ENCODE measurements around the gene SYNE1.
"Not testable (repeated sequence)": the region's sequence is repeated elsewhere in the genome, so short reads cannot be mapped to it uniquely, and the experiment has no call there.

The SYNE1 gene

DNA sequence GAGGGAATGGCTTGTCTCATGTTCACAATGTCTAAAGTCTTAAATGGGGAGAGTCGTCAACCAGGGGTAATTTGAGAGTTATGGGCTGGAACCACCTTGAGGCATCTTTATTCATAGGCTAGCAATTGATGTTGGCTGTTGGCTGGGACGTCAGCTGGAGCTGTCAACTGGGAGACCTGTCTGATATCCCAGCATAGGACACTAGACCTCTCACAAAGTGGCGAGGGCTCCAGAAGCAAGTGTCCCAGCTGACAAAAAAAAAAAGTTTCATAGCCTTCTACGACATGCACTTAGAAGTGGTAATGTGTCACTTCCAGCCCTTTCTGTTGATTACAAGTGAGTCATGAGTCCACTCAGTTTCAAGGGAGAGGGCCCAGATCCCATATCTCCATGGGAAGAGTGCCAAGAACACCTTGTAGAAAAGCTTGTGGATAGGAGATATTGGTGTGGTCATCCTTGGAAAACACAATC lies 551.7 kb downstream of the SYNE1 start:
- DNase-seq (ENCODE audit: low read depth in 2 of 2) = peak in 1 of 2 donors; percentile 31
- TF ChIP-seq, protein P1, sequence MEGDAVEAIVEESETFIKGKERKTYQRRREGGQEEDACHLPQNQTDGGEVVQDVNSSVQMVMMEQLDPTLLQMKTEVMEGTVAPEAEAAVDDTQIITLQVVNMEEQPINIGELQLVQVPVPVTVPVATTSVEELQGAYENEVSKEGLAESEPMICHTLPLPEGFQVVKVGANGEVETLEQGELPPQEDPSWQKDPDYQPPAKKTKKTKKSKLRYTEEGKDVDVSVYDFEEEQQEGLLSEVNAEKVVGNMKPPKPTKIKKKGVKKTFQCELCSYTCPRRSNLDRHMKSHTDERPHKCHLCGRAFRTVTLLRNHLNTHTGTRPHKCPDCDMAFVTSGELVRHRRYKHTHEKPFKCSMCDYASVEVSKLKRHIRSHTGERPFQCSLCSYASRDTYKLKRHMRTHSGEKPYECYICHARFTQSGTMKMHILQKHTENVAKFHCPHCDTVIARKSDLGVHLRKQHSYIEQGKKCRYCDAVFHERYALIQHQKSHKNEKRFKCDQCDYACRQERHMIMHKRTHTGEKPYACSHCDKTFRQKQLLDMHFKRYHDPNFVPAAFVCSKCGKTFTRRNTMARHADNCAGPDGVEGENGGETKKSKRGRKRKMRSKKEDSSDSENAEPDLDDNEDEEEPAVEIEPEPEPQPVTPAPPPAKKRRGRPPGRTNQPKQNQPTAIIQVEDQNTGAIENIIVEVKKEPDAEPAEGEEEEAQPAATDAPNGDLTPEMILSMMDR (IDR thresholded peaks at IDR 0.05; ENCODE audit: low read depth, low read length) = no peak
- no peak overlapping the region for H3K4me3 ChIP-seq (replicated peaks in 1 of 2; ENCODE audit: low read depth in 2 of 2, low read length in 2 of 2)

DNA sequence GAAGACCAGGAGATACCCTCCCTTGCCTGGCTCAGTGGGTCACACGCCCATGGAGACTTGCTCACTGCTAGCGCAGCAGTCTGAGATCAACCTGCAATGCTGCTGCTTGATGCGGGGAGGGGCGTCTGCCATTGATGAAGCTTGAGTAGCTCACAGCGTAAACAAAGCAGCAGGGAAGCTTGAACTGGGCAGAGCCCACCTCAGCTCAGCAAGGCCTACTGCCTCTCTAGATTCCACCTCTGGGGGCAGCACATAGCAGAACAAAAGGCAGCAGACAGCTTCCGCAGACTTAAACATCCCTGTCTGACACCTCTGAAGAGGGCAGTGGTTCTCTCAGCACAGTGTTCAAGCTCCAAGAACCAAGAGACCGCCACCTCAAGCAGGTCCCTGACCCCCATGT lies 558.4 kb downstream of the SYNE1 start:
- no peak for DNase-seq (ENCODE audit: low read depth in 2 of 2)
- TF ChIP-seq, protein P1 (IDR thresholded peaks at IDR 0.05; ENCODE audit: low read depth, low read length) = no peak

DNA sequence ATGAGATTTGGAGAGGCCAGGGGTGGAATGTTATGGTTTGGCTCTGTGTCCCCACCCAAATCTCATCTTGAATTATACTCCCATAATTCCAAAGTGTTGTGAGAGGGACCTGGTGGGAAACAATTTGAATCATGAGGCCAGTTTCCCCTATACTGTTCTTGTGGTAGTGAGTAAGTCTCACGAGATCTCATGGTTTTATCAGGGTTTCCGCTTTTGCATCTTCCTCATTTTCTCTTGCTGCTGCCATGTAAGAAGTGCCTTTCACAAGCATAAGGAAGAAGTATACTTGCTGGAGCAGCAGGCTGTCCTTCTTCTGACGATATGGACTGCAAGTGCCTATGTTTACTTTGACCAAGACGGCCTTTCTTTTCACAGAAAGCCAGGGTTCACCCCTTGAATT lies 559.2 kb downstream of the SYNE1 start:
- TF ChIP-seq, protein P1 (IDR thresholded peaks at IDR 0.05; ENCODE audit: low read depth, low read length) = no peak
- no peak overlapping the region for H3K4me3 ChIP-seq (replicated peaks in 1 of 2; ENCODE audit: low read depth in 2 of 2, low read length in 2 of 2)
- DNase-seq (ENCODE audit: low read depth in 2 of 2) = no peak

More for the DNA sequence above, 558.4 kb downstream of the SYNE1 start:
- H3K4me3 ChIP-seq (replicated peaks in 1 of 2; ENCODE audit: low read depth in 2 of 2, low read length in 2 of 2) = no peak overlapping the region

DNA sequence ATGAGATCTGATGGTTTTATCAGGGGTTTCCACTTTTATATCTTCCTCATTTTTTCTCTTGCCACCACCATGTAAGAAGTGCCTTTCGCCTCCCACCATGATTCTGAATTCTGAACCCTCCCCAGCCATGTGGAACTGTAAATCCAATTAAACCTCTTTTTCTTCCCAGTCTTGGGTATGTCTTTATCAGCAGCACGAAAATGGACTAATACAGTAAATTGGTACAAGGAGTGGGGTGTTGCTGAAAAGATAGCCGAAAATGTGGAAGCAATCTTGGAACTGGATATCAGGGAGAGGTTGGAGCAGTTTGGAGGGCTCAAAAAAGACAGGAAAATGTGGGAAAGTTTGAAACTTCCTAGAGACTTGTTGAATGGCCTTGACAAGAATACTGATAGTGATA lies 560.9 kb downstream of the SYNE1 start:
- not testable (repeated sequence) for H3K4me3 ChIP-seq (replicated peaks in 1 of 2; ENCODE audit: low read depth in 2 of 2, low read length in 2 of 2); DNase-seq (ENCODE audit: low read depth in 2 of 2)

GRCh38 chr6:152071843-152072242 lies 565.3 kb downstream of the SYNE1 start:
- TF ChIP-seq, protein P1 (IDR thresholded peaks at IDR 0.05; ENCODE audit: low read depth, low read length) = no peak

More at GRCh38 chr6:152071843-152072242, 565.3 kb downstream of the SYNE1 start:
- no peak overlapping the region for H3K4me3 ChIP-seq (replicated peaks in 1 of 2; ENCODE audit: low read depth in 2 of 2, low read length in 2 of 2)
- DNase-seq (ENCODE audit: low read depth in 2 of 2) = no peak
